GM19193 (cell line): ENCODE results near the gene PTPRD.

Experiments used
- POLR2A ChIP-seq: IDR thresholded peaks from 4 replicates; pipeline ENCODE4 v1.6.1; 2011; ENCODE audit not compliant: insufficient read depth, insufficient read length; ENCODE audit errors: extremely low read depth

PTPRD gene

GRCh38 chr9:8417341-8417740 lies 2195.5 kb downstream of the PTPRD start:
- TF ChIP-seq POLR2A = no peak

DNA sequence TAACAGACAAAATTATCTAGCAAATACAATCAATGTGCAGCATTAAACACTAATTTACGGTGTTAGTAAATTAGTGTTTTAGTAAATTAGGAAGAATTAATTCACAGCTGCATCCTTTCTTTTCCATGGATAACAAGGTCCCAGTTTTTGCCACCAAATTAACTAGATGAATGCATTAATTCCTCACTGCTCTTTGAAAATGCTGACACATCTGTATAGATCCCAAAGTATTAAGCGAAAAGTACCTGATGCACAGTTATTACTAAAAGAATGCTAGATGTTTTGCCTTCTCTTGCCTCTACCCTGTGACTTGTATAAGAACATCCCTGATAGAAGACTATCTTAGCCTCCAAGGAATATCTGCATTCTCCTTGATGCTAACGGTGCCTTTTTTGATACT lies 2200.5 kb downstream of the PTPRD start:
- no peak for TF ChIP-seq POLR2A

- TF ChIP-seq POLR2A = no peak
Observed at GRCh38 chr9:8408575-8409190, 2204.1 kb downstream of the PTPRD start.

- no peak for TF ChIP-seq POLR2A
Observed at GRCh38 chr9:8401961-8402705, 2210.7 kb downstream of the PTPRD start.

GRCh38 chr9:8400378-8400777 lies 2212.4 kb downstream of the PTPRD start:
- no peak for TF ChIP-seq POLR2A

DNA sequence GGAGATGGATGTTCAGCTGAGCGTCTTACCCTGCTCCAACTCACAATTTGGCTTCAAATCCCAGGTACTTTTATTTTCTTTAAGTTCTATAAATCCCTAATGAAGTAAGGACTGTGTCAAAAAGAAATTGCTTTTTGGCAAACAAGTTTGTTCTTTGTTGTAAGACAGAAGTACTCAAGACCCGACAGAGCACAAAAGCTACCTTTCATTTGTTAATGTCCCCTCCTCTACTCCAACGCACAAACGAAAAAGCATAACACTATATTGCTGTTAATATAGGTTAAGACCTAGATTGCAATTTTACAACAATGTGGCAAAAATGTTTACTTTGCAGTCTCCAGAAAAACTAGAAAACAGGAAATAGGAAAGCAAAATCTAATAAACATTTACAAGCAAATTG lies 2217.8 kb downstream of the PTPRD start:
- no peak for TF ChIP-seq POLR2A

DNA sequence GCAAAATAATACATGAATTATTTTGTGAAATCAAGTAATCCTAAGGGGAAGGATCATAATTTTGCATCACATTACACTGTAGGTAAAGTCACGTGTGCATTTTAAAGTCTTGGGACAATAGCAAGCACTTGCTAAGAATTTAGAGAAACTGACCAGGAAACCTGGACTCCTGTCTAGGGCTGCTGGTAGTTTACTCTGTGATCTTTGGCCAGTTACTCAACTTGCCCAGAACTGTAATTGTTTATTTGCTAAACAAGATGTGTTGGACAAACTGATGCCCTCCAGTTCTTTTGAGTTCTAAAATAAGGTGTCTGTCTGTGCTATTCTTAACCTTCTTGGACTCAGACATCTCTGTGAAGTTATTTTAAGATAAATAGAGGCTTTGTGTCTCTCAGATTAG lies 2218.5 kb downstream of the PTPRD start:
- TF ChIP-seq POLR2A = no peak

DNA sequence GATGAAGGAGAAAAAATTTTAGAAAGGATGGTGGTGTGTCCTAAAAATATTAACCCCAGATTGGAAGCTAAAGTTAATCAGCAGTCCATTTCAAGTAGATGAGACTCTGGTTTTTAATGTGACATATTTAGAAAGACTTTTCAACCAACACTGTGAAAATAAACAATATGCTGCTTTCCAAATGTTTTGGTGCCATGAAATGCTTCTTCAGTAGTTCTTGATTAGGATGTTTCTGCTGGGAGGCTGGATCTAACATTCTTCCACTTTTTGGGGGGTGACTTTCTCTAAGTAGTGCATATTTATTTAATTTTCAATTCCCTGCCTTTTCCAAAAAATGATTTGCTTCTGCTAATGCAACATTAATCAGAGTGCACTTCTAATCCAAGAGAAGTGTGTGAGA lies 2219.9 kb downstream of the PTPRD start:
- TF ChIP-seq POLR2A = no peak

DNA sequence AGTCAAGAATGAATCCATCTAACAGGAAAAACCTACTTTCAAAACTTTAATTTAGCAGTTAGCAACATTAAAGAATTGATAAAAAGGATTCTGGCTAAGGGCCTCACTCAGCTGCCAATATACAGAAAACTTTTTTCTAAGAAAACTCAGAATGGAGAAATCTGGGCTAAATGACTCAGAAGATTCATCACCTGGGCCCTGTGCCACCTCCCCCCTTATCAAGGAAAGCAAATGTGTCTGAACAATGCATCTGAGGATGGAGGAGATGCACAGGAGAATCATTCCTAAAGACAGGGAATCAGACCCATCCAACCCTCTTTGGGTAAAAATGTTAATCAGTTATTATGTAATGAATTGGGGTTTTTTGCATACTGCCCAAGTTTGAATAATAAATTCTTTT lies 2221.2 kb downstream of the PTPRD start:
- no peak for TF ChIP-seq POLR2A

- no peak for TF ChIP-seq POLR2A
Observed at GRCh38 chr9:8391132-8391531, 2221.7 kb downstream of the PTPRD start.

GRCh38 chr9:8390571-8390970 lies 2222.2 kb downstream of the PTPRD start:
- no peak for TF ChIP-seq POLR2A

DNA sequence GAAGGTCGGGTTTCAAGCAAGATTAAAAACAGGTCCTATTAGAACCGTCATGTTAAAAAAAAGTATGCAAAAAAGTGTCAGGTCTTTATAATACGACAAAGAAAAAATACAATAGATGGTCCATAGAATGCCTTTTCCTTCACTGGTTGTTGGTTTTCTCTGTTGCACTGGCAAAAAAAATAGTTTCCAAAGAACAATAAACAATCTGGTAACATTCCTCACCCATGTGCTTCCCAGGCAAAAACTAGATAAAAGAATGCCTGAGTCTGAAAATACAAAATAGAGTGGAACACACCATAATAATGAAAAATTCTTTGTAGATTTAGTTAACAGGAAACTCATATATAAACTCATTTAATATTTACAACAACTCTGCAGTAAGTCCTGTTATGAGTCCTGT lies 2223.3 kb downstream of the PTPRD start:
- TF ChIP-seq POLR2A = no peak

DNA sequence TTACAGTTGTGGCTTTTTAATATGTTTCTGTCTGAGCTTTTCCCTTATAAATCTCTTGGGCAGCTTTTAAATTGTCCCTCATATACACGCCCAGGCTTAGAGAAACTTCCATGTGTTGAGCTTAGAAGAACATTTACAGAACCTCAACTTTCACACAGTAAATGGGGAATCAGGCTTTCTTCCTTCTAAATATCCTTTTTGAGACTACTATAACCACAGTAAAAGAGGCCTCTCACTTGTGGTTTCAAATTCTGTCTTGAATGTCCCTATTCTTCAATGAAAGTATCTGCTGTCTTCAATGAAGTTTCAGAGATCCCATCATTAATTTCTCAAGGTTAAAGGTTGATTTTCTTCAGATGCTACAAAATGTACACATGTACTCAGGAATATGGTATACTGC lies 2224.7 kb downstream of the PTPRD start:
- TF ChIP-seq POLR2A = no peak

- TF ChIP-seq POLR2A = no peak
Observed at GRCh38 chr9:8384091-8384490, 2228.7 kb downstream of the PTPRD start.

- TF ChIP-seq POLR2A = no peak
Observed at GRCh38 chr9:8382777-8383527, 2229.8 kb downstream of the PTPRD start.

DNA sequence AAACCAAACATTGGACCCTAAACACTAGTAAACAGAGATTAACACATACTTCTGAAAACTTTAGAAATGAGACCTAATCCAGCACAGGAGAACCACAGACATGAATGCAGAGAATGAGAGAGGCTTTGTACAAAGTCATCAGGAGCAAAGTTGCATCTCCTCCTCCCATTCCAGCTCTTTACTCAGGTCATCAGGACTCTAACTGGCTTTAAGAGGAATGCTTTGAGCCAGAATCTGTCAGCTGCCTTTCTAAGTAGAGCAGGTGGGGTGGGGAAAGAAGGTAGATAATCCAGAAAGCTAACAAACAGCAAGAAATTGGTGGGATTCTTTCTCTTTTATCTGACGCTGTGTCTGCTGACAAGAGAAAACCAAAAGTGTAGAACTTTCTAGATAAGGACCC lies 2230.5 kb downstream of the PTPRD start:
- TF ChIP-seq POLR2A = no peak
